Measurements from ENCODE around the gene BAG5. TPM values are rescaled to one million over a fixed set of nuclear protein-coding genes. Genes with fewer than 3 reads are reported as not detected.
A peak's percentile ranks its signal among the peaks of the same experiment; 100 is the strongest.

BAG5 gene
- total RNA-seq, 1 donor from 2014 or later = 29.8 TPM

DNA sequence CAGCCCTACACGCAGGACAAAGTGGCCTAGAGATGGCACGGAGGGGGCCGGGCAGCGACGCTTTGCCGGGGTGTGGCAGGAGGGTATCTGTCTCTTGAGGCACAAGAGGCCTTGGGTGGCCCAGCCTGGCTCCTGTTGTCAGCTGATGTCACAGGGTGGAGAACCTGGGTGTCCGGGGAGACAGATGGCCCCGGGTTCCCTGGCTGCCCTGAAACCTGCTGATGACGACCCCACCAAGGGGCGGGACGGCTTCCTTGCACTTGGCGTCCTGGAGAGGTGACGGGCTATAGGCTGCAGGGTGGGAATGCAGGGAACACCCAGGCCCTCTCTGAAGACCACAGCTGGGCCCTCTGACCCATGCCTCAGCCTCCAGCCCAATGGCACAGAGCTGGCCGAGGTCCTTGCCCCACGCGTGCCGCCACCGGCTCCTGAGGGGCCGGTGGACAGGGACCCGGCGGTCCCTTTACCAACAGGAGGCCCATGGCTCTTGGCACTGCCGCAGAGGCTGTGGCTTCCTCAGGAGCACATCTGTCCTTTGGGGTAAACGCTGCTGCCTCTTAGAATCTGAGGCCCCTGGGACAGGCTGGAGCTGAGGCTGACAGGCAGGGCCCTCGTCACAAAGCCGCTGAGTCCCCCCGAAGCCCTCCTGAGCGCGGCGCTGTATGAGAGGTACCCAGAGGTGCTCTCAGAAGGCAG, 17.1 kb downstream of the BAG5 start:
- DNase-seq = peak; percentile 46
- intact Hi-C loops (cut with DNase I) = no loop called here
- no peaks in the 10 kb centered on the region for H3K9me3 ChIP-seq

DNA sequence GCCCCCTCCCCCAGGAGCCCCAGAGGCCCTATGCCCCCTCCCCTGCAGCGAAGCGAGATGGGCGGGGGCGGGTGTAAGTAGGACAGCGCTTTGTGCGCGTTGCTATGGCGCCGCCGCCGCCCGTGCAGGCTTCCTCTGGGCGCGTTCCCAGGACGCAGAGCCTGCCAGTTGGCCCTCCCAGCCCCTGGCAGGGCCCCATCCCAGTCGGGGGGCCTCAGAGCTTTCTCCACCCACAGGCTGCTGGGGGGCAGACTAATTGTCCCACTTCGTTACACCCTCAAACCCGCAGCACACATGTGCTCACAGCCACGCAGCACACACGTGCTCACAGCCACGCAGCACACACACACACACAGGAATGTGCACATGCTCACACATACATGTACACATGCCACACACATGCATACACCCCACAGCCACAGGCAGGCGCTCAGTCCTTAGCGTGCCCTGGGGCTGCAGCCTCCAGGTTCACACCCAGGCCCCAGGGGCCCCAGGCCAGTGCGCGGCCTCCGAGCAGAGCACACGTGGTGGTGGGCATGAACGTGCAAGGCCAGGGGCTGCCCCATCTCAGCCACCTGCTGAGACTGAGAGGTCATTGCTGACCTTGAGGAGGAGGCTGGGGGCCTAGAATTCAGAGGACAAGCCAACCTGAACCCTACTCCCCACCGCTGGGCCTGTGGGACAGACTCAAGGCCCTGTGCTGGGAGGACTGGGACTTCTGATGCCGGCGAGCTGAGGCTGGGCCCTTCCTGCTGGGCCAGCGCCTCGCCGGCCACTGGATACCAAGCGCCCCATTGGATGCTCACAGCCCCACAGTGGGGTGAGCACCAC, 17.9 kb downstream of the BAG5 start:
- Histone ChIP-seq H3K4me1 (peaks cover 57% of the 10 kb centered on the region), H3K27ac (peak overlapping the region; percentile 18), H3K27me3 (ENCODE audit: low read depth) (no peaks in the 10 kb centered on the region), H3K4me3 (no peak overlapping the region), H3K9me3 (no peaks in the 10 kb centered on the region), H3K36me3 (no peaks in the 10 kb centered on the region)
- DNase-seq = peak; percentile 51
- no peak for ATAC-seq
- TF ChIP-seq CTCF (IDR thresholded peaks at IDR 0.05) = no peak
- intact Hi-C loops (cut with DNase I) = no loop called here

More for the DNA sequence above, 17.1 kb downstream of the BAG5 start:
- H3K36me3 ChIP-seq = no peaks in the 10 kb centered on the region
- TF ChIP-seq CTCF (IDR thresholded peaks at IDR 0.05) = no peak
- H3K27ac ChIP-seq = peak overlapping the region; percentile 18
- no peaks in the 10 kb centered on the region for H3K27me3 ChIP-seq (ENCODE audit: low read depth)
- no peak for ATAC-seq
- H3K4me3 ChIP-seq = no peak overlapping the region
- H3K4me1 ChIP-seq = peaks cover 54% of the 10 kb centered on the region

DNA sequence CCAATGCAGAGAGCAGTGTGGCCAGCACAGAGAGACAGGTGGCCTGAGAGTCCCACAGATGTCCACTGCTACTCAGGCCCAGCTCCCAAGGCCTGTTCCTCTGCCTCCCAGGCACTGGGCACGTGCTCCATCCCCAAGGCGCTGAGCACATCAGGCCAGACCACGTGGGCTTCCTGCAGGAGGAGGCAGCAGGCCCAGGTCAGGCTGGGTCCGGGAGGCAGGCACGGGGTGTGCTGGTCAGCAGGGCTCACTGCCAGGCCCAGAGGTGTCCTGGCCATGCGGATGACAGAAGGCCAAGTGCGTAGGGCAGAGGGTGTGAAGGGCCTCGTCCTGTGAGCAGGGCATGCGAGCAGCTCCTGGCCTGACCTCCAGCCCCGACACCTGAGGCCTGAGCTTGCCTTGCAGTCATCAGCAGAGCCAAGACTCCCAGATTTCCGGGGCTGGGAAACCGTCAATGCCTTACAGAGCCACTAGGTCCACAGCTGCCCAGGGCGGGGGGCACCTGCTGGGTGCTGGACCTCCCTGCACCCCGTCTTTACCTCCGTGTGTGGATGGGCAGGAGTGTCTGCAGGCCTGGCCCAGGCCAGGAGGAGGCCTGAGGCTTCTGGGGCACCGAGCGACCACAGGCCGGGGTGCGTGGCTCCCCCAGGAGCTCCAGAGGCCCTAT, 18.6 kb downstream of the BAG5 start:
- H3K4me3 ChIP-seq = no peak overlapping the region
- H3K27me3 ChIP-seq (ENCODE audit: low read depth) = no peaks in the 10 kb centered on the region
- DNase-seq = peak; percentile 48
- no peak for TF ChIP-seq CTCF (IDR thresholded peaks at IDR 0.05)
- no peak for ATAC-seq
- H3K9me3 ChIP-seq = no peaks in the 10 kb centered on the region
- intact Hi-C loops (cut with DNase I) = no loop called here
- peak overlapping the region; percentile 31 for H3K27ac ChIP-seq
- no peaks in the 10 kb centered on the region for H3K36me3 ChIP-seq
- peaks cover 64% of the 10 kb centered on the region for H3K4me1 ChIP-seq

DNA sequence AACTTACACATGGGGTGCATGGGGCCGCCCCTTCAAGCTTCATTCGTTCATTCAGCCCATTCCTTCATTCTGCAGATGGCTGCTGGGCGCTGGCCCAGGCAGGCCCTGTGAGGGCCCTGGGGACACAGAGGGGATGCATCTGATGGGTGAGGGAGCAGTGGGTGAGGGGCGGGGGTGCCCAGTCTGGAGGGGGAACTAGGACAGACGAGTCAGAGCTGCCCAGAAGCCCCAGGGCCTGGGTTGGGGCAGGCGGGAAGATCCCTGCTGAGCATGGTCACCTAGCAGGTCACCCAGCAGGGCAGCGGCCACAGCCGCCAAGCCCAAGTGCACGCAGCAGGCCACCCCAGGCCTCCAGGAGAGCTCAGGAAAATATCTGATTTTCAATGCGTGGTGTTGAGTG, 19.3 kb downstream of the BAG5 start:
- Histone ChIP-seq H3K27ac (peak overlapping the region; percentile 86), H3K27me3 (ENCODE audit: low read depth) (no peaks in the 10 kb centered on the region), H3K9me3 (no peaks in the 10 kb centered on the region), H3K4me1 (peaks cover 68% of the 10 kb centered on the region), H3K36me3 (no peaks in the 10 kb centered on the region), H3K4me3 (no peak overlapping the region)
- ATAC-seq = no peak
- intact Hi-C loops (cut with DNase I) = no loop called here
- DNase-seq = peak; percentile 44
- TF ChIP-seq CTCF (IDR thresholded peaks at IDR 0.05) = no peak

DNA sequence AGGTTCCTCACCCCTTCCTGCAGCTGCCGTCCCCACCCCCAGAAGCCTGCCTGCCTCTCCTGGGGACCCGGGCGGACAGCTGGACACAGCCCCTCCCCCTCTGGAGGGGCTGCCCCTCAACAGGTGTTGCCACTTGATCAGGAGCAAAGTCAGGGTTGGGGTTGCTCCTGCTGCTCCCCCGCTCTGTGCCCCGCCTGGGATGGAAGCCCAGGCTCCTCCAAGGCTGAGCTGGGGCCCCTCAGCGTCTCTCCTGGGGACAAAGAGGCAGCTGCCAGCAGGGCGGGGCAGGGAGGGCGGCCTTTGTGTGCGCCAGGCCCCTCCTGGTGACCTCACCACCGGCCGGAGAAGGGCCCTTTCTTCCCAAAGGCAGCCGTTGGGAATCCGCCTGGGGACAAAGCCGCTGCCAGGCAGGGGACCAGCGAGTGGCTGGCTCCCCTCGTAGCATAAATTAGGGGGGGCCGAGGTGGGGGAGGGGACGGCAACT, 19.8 kb downstream of the BAG5 start:
- Histone ChIP-seq H3K4me1 (peaks cover 68% of the 10 kb centered on the region), H3K4me3 (no peak overlapping the region), H3K27ac (peak overlapping the region; percentile 86), H3K36me3 (no peaks in the 10 kb centered on the region), H3K27me3 (ENCODE audit: low read depth) (no peaks in the 10 kb centered on the region), H3K9me3 (no peaks in the 10 kb centered on the region)
- TF ChIP-seq CTCF (IDR thresholded peaks at IDR 0.05) = no peak
- intact Hi-C loops (cut with DNase I) = no loop called here
- peak; percentile 45 to 58 for ATAC-seq
- DNase-seq = peak; percentile 77

Measured in lower lobe of right lung (tissue), 2 donors.